GM18511 (cell line): ENCODE measurements around the gene ZNF628.

Experiments
- ATAC-seq: cut with Tn5 transposase; IDR thresholded peaks from one replicate; pipeline ENCODE4 v1.9.1; 2021; ENCODE audit warnings: mild to moderate bottlenecking, moderate library complexity; ENCODE audit not compliant: unreplicated experiment

The ZNF628 gene

GRCh38 chr19:55527197-55528029, 51.0 kb downstream of the ZNF628 start:
- no peak for ATAC-seq

- ATAC-seq = no peak
Observed at GRCh38 chr19:55528030-55528803, 51.8 kb downstream of the ZNF628 start.

- no peak for ATAC-seq
Observed at GRCh38 chr19:55529636-55530234, 53.3 kb downstream of the ZNF628 start.

GRCh38 chr19:55530996-55531395, 54.6 kb downstream of the ZNF628 start:
- ATAC-seq = no peak
